ENCODE measurements around the gene PYGB.

PYGB gene

DNA sequence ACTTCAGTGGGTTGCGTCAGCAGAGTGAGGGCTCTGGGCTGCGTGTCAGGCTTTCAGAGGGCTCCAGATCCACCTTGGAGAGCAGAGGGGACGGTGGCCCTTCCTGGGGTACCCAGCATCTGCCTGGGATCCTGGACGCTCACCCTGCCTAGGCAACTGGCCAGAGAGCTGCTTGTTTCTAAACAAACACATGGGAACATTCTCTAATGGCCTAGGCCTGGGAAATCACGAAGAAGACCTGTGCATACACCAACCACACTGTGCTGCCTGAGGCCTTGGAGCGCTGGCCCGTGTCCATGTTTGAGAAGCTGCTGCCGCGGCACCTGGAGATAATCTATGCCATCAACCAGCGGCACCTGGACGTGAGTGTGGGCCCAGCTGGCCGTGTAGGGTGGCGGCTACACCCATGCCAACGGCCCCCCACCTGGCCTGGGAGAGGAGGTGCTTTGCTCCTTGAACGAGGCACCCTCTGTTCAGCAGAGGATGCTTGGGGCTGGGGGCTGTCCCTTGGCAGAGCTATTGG is 32.2 kb downstream of the PYGB start:
- no peak for TF ChIP-seq ZFX (IDR thresholded peaks at IDR 0.05; ENCODE audit: borderline replicate concordance)
- TF ChIP-seq, protein P1, sequence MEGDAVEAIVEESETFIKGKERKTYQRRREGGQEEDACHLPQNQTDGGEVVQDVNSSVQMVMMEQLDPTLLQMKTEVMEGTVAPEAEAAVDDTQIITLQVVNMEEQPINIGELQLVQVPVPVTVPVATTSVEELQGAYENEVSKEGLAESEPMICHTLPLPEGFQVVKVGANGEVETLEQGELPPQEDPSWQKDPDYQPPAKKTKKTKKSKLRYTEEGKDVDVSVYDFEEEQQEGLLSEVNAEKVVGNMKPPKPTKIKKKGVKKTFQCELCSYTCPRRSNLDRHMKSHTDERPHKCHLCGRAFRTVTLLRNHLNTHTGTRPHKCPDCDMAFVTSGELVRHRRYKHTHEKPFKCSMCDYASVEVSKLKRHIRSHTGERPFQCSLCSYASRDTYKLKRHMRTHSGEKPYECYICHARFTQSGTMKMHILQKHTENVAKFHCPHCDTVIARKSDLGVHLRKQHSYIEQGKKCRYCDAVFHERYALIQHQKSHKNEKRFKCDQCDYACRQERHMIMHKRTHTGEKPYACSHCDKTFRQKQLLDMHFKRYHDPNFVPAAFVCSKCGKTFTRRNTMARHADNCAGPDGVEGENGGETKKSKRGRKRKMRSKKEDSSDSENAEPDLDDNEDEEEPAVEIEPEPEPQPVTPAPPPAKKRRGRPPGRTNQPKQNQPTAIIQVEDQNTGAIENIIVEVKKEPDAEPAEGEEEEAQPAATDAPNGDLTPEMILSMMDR (IDR thresholded peaks at IDR 0.05) = no peak
- peak overlapping the region; percentile 86 for H3K27ac ChIP-seq

- TF ChIP-seq, protein P1 (IDR thresholded peaks at IDR 0.05) = no peak
- TF ChIP-seq ZFX (IDR thresholded peaks at IDR 0.05; ENCODE audit: borderline replicate concordance) = no peak
- peak overlapping the region; percentile 86 for H3K27ac ChIP-seq
Observed at GRCh38 chr20:25280574-25281535, 33.0 kb downstream of the PYGB start.

DNA sequence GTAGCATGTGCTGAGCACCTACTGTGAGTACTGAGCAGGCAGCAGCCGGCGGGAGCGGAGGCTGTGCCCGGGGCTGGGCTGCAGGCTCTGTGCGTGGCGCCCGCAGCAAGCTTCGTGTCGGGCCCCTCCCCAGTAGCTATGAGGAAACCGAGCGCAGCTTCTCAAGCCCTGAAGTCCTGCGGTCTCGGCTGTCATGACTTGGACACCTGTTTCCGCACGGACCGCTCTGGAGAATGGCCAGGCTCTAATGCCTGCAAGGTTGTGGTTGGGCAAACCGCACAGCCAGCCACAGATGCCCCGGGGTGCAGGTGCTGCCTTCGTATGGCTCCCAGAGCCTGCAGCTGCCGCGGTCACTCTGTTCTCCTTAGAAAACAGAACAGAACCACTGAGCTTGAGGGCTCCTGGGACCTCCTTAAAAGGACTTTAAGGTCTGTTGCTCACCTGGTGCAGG is 33.7 kb downstream of the PYGB start:
- H3K27ac ChIP-seq = no peak overlapping the region
- TF ChIP-seq, protein P1 (IDR thresholded peaks at IDR 0.05) = no peak
- TF ChIP-seq ZFX (IDR thresholded peaks at IDR 0.05; ENCODE audit: borderline replicate concordance) = no peak

GRCh38 chr20:25282034-25282781 is 34.3 kb downstream of the PYGB start:
- no peak overlapping the region for H3K27ac ChIP-seq

DNA sequence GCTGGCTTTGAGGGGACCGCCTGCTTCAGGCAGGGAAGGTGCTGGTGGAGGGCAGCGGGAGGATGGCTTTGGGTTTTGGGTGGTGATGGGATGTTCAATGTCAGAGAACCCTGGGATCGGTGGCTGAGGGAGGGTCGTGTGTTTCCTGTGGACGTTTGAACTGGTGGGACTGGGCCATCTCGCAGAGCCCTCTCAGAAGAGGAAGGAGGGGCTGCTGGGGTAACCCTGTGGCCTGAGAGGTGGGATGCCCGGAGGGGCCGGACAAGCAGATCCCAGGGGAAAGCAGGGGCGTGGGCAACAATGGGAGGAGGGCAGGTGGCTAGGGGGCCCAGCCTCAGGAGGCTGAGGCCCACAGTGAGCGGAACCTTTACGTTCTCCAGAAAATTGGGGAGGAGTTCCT is 34.9 kb downstream of the PYGB start:
- H3K27ac ChIP-seq = no peak overlapping the region
- TF ChIP-seq ZFX (IDR thresholded peaks at IDR 0.05; ENCODE audit: borderline replicate concordance) = no peak
- TF ChIP-seq, protein P1 (IDR thresholded peaks at IDR 0.05) = no peak

More at GRCh38 chr20:25282034-25282781, 34.3 kb downstream of the PYGB start:
- no peak for TF ChIP-seq ZFX (IDR thresholded peaks at IDR 0.05; ENCODE audit: borderline replicate concordance)
- TF ChIP-seq, protein P1 (IDR thresholded peaks at IDR 0.05) = no peak

DNA sequence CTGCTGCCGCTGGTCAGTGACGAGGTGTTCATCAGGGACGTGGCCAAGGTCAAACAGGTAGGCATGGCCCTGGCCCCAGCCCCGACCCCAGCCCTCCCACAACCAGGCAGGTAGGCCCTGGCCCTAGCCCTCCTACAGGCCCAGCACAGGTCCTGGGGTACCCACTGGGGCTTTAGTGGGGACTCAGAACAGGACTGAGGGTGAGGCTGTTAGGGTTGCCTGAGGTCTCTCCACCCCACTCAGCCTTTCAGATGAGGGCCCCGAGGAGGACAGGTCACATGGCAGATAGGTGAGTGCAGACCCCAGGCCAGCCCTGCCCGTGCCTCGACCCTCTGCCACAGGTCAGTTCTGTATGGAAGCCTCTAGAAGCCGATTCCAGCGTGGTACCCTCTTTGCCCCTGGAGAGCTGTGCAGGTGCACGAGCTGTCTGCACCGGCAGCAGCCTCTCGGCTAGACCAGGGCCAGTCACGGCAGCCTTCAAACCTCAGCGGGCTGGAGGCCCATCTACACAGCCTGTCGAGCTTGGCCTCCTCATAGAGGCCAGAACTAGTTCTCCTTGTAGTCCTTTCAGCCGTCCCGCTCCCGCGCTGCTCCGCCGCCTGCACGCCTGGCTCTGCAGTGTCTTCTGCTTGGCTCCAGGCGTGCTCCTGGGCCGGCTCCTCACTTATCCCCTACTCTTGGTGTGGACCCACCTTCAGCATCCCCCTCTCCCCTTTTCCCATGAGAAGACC is 35.5 kb downstream of the PYGB start:
- no peak overlapping the region for H3K27ac ChIP-seq

More for the DNA sequence above, 35.5 kb downstream of the PYGB start:
- no peak for TF ChIP-seq ZFX (IDR thresholded peaks at IDR 0.05; ENCODE audit: borderline replicate concordance)
- TF ChIP-seq, protein P1 (IDR thresholded peaks at IDR 0.05) = no peak

Measured in 22Rv1 (cell line).